GM18870 (cell line): Measurements from ENCODE around the gene FRMD4A.
"Not testable (repeated sequence)": the region's sequence is repeated elsewhere in the genome, so short reads cannot be mapped to it uniquely, and the experiment has no call there.

Experiments used
- ATAC-seq: cut with Tn5 transposase; IDR thresholded peaks from one replicate; pipeline ENCODE4 v1.9.1; 2021; ENCODE audit warnings: moderate library complexity; ENCODE audit not compliant: unreplicated experiment

The FRMD4A gene

GRCh38 chr10:13831711-13832141, 499.0 kb downstream of the FRMD4A start:
- peak; percentile 77 for ATAC-seq

- no peak for ATAC-seq
These were observed 500.3 kb downstream of the FRMD4A start for GRCh38 chr10:13830385-13830784.

- no peak for ATAC-seq
These were observed 500.9 kb downstream of the FRMD4A start for GRCh38 chr10:13829790-13830189.

- ATAC-seq: not testable (repeated sequence)
These were observed 502.4 kb downstream of the FRMD4A start for GRCh38 chr10:13828284-13828683.

- ATAC-seq: no peak
These were observed 503.5 kb downstream of the FRMD4A start for GRCh38 chr10:13827076-13827797.

- no peak for ATAC-seq
These were observed 506.9 kb downstream of the FRMD4A start for GRCh38 chr10:13823709-13824405.

GRCh38 chr10:13823096-13823708, 507.5 kb downstream of the FRMD4A start:
- no peak for ATAC-seq

GRCh38 chr10:13822490-13822889, 508.2 kb downstream of the FRMD4A start:
- no peak for ATAC-seq

- no peak for ATAC-seq
These were observed 509.8 kb downstream of the FRMD4A start for GRCh38 chr10:13820964-13821337.

- no peak for ATAC-seq
These were observed 510.4 kb downstream of the FRMD4A start for GRCh38 chr10:13820119-13820963.

GRCh38 chr10:13816195-13816925, 514.4 kb downstream of the FRMD4A start:
- ATAC-seq: no peak

- no peak for ATAC-seq
These were observed 515.0 kb downstream of the FRMD4A start for GRCh38 chr10:13815756-13816155.

- no peak for ATAC-seq
These were observed 517.2 kb downstream of the FRMD4A start for GRCh38 chr10:13813550-13813949.

- ATAC-seq: no peak
These were observed 517.9 kb downstream of the FRMD4A start for GRCh38 chr10:13812804-13813203.

- ATAC-seq: no peak
These were observed 520.2 kb downstream of the FRMD4A start for GRCh38 chr10:13810568-13810967.

- no peak for ATAC-seq
These were observed 521.3 kb downstream of the FRMD4A start for GRCh38 chr10:13809427-13809826.

- no peak for ATAC-seq
These were observed 522.0 kb downstream of the FRMD4A start for GRCh38 chr10:13808556-13809391.

GRCh38 chr10:13806419-13806818, 524.3 kb downstream of the FRMD4A start:
- ATAC-seq: no peak
